K562 (cell line): ENCODE measurements around the gene MLC1. TPM values are rescaled to one million over a fixed set of nuclear protein-coding genes. Genes with fewer than 3 reads are reported as not detected.

Experiments used
- ATAC-seq: fragments of 200-7000 bp; cut with Tn5 transposase; 3 replicates; pipeline ENCODE4 v1.9.1; 2020; ENCODE audit warnings: moderate library complexity
- BruUV-seq: library from RNA; stranded (reverse); fragments of 400-500 nt; replicated peaks from 2 replicates; lab custom pipeline; 2021; lab: Mats Ljungman, UMichigan
- CTCF ChIA-PET: fragments of 300-600 bp; formaldehyde crosslinking; extraction: SDS; loops from one replicate; lab custom pipeline; 2021; ENCODE audit warnings: low intra/inter-chr PET ratio; lab: Yijun Ruan, JAX
- POLR2A ChIA-PET: fragments of 300-600, 350-650 bp; sonication (Branson Sonifier 250); formaldehyde crosslinking; extraction: SDS; loops from one replicate; lab custom pipeline; 2021; ENCODE audit warnings: antibody characterized with exemption, inconsistent platforms; lab: Yijun Ruan, JAX
- DNase-seq, 4 experiments: peaks; one replicate each; pipeline versions ENCODE4 v3.0.0 to v3.0.0-alpha.2; 2011 to 2018; ENCODE audit warnings: low spot score in 3 of 4, mixed read lengths in 3 of 4; ENCODE audit errors: extremely low read depth in 1 of 4
- FAIRE-seq: peaks from 2 replicates; lab custom pipeline; 2011; peaks lifted over from hg19 to GRCh38; lab: Jason Lieb, UNC
- H2AFZ ChIP-seq: 2 replicates; pipeline ENCODE4 v1.6.0; 2011; ENCODE audit warnings: low read depth, low read length, control low read depth, inconsistent platforms
- H3K27ac ChIP-seq: fragments of 200-600 bp; 3 replicates; pipeline ENCODE4 v1.8.0; 2011; ENCODE audit warnings: low read depth, mild to moderate bottlenecking, control low read depth, inconsistent platforms, low read length, moderate library complexity, mixed read lengths; ENCODE audit errors: extremely low read depth
- H3K27me3 ChIP-seq, 2 experiments: fragments of 300-600 bp in 1 of 2; 2 replicates in 1 of 2; 3 replicates in 1 of 2; pipeline versions ENCODE4 v1.6.0 to v1.8.0; 2011; ENCODE audit warnings: inconsistent platforms in 2 of 2, low read length in 2 of 2, mild to moderate bottlenecking in 1 of 2, mixed read lengths in 1 of 2, moderate library complexity in 1 of 2; ENCODE audit not compliant: control insufficient read depth in 2 of 2, insufficient read depth in 2 of 2
- H3K36me3 ChIP-seq: fragments of 300-600 bp; 3 replicates; pipeline ENCODE4 v1.8.0; 2011; ENCODE audit warnings: mild to moderate bottlenecking, low read length, inconsistent platforms; ENCODE audit not compliant: control insufficient read depth, insufficient read depth
- H3K4me1 ChIP-seq, 2 experiments: fragments of 200-600 bp in 1 of 2; replicated peaks in 1 of 2; 2 replicates in 1 of 2; 3 replicates in 1 of 2; pipeline versions ENCODE4 v1.5.1 to v1.8.0; 2011; ENCODE audit warnings: inconsistent platforms in 2 of 2, low read length in 2 of 2, mild to moderate bottlenecking in 1 of 2, mixed read lengths in 1 of 2, moderate library complexity in 1 of 2; ENCODE audit not compliant: control insufficient read depth in 2 of 2, insufficient read depth in 2 of 2
- H3K4me2 ChIP-seq: 2 replicates; pipeline ENCODE4 v1.6.1; 2011; ENCODE audit warnings: low read length, control low read depth, inconsistent platforms, mixed read lengths; ENCODE audit not compliant: insufficient read depth
- H3K4me3 ChIP-seq: fragments of 200-600 bp; sonication (generic), shearing (Covaris generic); 2 replicates; pipeline ENCODE4 v1.5.1; 2016; ENCODE audit warnings: control low read depth, inconsistent platforms
- H3K79me2 ChIP-seq: fragments of 200-600 bp; 3 replicates; pipeline ENCODE4 v1.8.0; 2011; ENCODE audit warnings: low read length, inconsistent platforms; ENCODE audit not compliant: control insufficient read depth, insufficient read depth
- H3K9ac ChIP-seq, 2 experiments: 2 replicates each; pipeline versions ENCODE4 v1.6.0 to v1.6.1; 2011; ENCODE audit warnings: low read depth in 2 of 2, low read length in 2 of 2, control low read depth in 1 of 2, inconsistent platforms in 1 of 2, mild to moderate bottlenecking in 1 of 2, mixed read lengths in 1 of 2; ENCODE audit not compliant: insufficient read depth in 1 of 2
- H3K9me1 ChIP-seq: one replicate; pipeline ENCODE4 v1.6.0; 2011; ENCODE audit warnings: inconsistent platforms, mild to moderate bottlenecking, low read length, moderate library complexity; ENCODE audit not compliant: control insufficient read depth, insufficient read depth
- H3K9me3 ChIP-seq: replicated peaks from 2 replicates; pipeline ENCODE4 v1.5.1; 2011; ENCODE audit warnings: low read depth, low read length, inconsistent platforms; ENCODE audit not compliant: control insufficient read depth, insufficient read depth
- H4K20me1 ChIP-seq: replicated peaks from 2 replicates; pipeline ENCODE4 v1.6.1; 2011; ENCODE audit warnings: low read length, inconsistent platforms, mixed read lengths; ENCODE audit not compliant: control insufficient read depth, insufficient read depth
- CBX5 ChIP-seq: IDR thresholded peaks from 2 replicates; pipeline ENCODE4 v1.6.1; 2014; ENCODE audit warnings: low read depth, borderline replicate concordance
- CHD4 ChIP-seq: fragments of 200-600 bp; sonication (generic); IDR thresholded peaks from 3 replicates; pipeline ENCODE4 v1.6.1; 2012; ENCODE audit warnings: low read depth, mild to moderate bottlenecking, mixed read lengths, low read length, inconsistent platforms; ENCODE audit not compliant: insufficient read depth, insufficient replicate concordance, poor library complexity, severe bottlenecking
- ESRRB ChIP-seq: fragments of 250-450 bp; sonication (Bioruptor Pico); IDR thresholded peaks from 2 replicates; pipeline ENCODE4 v1.5.0; 2020; ENCODE audit warnings: mild to moderate bottlenecking, moderate library complexity, borderline replicate concordance
- MAZ ChIP-seq, 2 experiments: fragments of 450-650 bp in 1 of 2; sonication (generic) in 1 of 2; formaldehyde crosslinking; IDR thresholded peaks in 1 of 2; conservative IDR thresholded peaks in 1 of 2; 2 replicates each; pipeline versions ENCODE4 v1.4.0 to v1.5.0; 2020; ENCODE audit warnings: mild to moderate bottlenecking in 1 of 2, missing genetic modification reagents in 1 of 2
- MCM2 ChIP-seq: fragments of 450-650 bp; IDR thresholded peaks from 2 replicates; pipeline ENCODE4 v1.6.1; 2017; ENCODE audit warnings: low read depth, mild to moderate bottlenecking
- U2AF1 ChIP-seq: fragments of 200-400 bp; formaldehyde crosslinking; optimal IDR thresholded peaks from 2 replicates; pipeline ENCODE3; 2017; ENCODE audit warnings: mild to moderate bottlenecking, low read depth, low read length, moderate library complexity
- ZBTB17 ChIP-seq: fragments of 450-650 bp; formaldehyde crosslinking; IDR thresholded peaks from 2 replicates; pipeline ENCODE4 v1.4.0; 2020; ENCODE audit warnings: mild to moderate bottlenecking
- ZNF184 ChIP-seq: sonication (generic); formaldehyde crosslinking; IDR thresholded peaks from 2 replicates; pipeline ENCODE4 v1.5.0; 2020; ENCODE audit warnings: missing genetic modification reagents
- ZNF224 ChIP-seq: sonication (generic); formaldehyde crosslinking; IDR thresholded peaks from 2 replicates; pipeline ENCODE4 v1.8.0; 2022; ENCODE audit warnings: mild to moderate bottlenecking, missing genetic modification reagents
- ZNF584 ChIP-seq: fragments of 200-800 bp; sonication (Bioruptor generic); IDR thresholded peaks from 2 replicates; pipeline ENCODE4 v1.6.1; 2016; ENCODE audit warnings: low read depth, mild to moderate bottlenecking, missing genetic modification characterization, missing compliant biosample characterization
- ZNF766 ChIP-seq: fragments of 200-800 bp; sonication (Bioruptor generic); conservative IDR thresholded peaks from 2 replicates; pipeline ENCODE4 v1.6.1; 2016; ENCODE audit warnings: missing genetic modification characterization, missing compliant biosample characterization
- WGBS: fragments of 100-300 bp; shearing (Covaris generic); methylation state at CpG from one replicate; pipeline ENCODE4 v1.1.6; 2016; ENCODE audit warnings: low coverage, mixed read lengths; ENCODE audit not compliant: insufficient coverage; ENCODE audit errors: missing lambda C conversion rate; 5-methylcytosine and 5-hydroxymethylcytosine counted together
- in situ Hi-C: fragments of 300-500 bp; cut with MboI; formaldehyde crosslinking; loops from 4 replicates; pipeline ENCODE4 v1.15.0; 2018; ENCODE audit warnings: inconsistent platforms, mixed read lengths
- intact Hi-C: fragments of 100-400 bp; cut with micrococcal nuclease; formaldehyde crosslinking; loops from 2 replicates; pipeline ENCODE4 v1.14.2; 2022
- polyA plus RNA-seq, 8 experiments: library from polyadenylated mRNA; depleted of rRNA in 4 of 8; stranded (reverse) in 5 of 8; unstranded in 3 of 8; fragments of >200 nt; fragmentation: Nextera tagmentation in 2 of 8; fragmentation: Illumina TruSeq in 1 of 8; extraction: Ambion mirVana in 2 of 8; extraction: Trizol in 1 of 8; gene quantifications; 2 replicates each; pipeline versions ENCODE4 v1.2.1 to v1.2.3, GENCODE V29; 2011 to 2014; ENCODE audit warnings: inconsistent platforms in 1 of 8, missing spikeins in 1 of 8
- total RNA-seq, 7 experiments: library from RNA; depleted of rRNA in 6 of 7; stranded (reverse); fragments of >200 nt in 6 of 7; fragmentation: Illumina TruSeq in 2 of 7; extraction: Trizol in 2 of 7; gene quantifications; 2 replicates each; pipeline versions ENCODE4 v1.2.1 to v1.2.3, GENCODE V29; 2011 to 2021; ENCODE audit warnings: low replicate concordance in 1 of 7
- TF ChIP-seq, protein P1 (sequence below): fragments of 200-800 bp; sonication (Bioruptor generic); IDR thresholded peaks from 2 replicates; pipeline ENCODE4 v1.6.1; 2016; ENCODE audit warnings: missing genetic modification characterization, missing compliant biosample characterization
- TF ChIP-seq, protein P2 (sequence below): fragments of 200-800 bp; sonication (Bioruptor generic); IDR thresholded peaks from 2 replicates; pipeline ENCODE4 v1.6.1; 2017; ENCODE audit warnings: missing genetic modification characterization, missing compliant biosample characterization

Gene MLC1
- total and polyA plus RNA-seq, 9 of the 15 experiments (the other 6 are each of a cell fraction or from before 2014, with no cell fraction given): 0.06 to 0.98 (median 0.39) TPM

GRCh38 chr22:50081426-50082196 lies 3.6 kb downstream of the MLC1 start:
- in situ Hi-C loops (no loop called here), intact Hi-C loops (no loop called here)
- ATAC-seq (no peak), FAIRE-seq (no peak), DNase-seq (no peak)
- Histone ChIP-seq H3K36me3 (no peaks in the 10 kb centered on the region), H3K79me2 (no peaks in the 10 kb centered on the region), H3K27ac (no peak overlapping the region), H4K20me1 (no peaks in the 10 kb centered on the region), H3K27me3 (no peaks in the 10 kb centered on the region), H3K4me3 (no peak overlapping the region), H3K9ac (no peak overlapping the region), H3K4me2 (no peak overlapping the region), H3K9me3 (no peaks in the 10 kb centered on the region), H3K4me1 (peaks cover 10 to 32% of the 10 kb centered on the region in 2 experiments; a peak in 4 of 5 replicates), H3K9me1 (no peaks in the 10 kb centered on the region), H2AFZ (no peak overlapping the region)
- 57% methylated on average over 11 of the region's 27 CpGs for WGBS
- CTCF ChIA-PET: no interaction called here
- no TSS peak for BruUV-seq
- POLR2A ChIA-PET: interaction anchor here (0.6 to 1.0 kb wide), 3 partner anchors 9 to 226 kb away, joined by 3 to 5 read pairs (median 3); no protein-coding TSS in a partner anchor
- TF ChIP-seq ZBTB17 (no peak), MCM2 (no peak), U2AF1 (no peak), ZNF584 (no peak), CHD4 (no peak), ZNF766 (CRISPR knock-in tag) (no peak), ZNF184 (CRISPR knock-in tag) (no peak), ZNF224 (CRISPR knock-in tag) (no peak), MAZ (CRISPR knock-in tag; conservative IDR thresholded peaks at IDR 0.05 in 1 of 2, IDR thresholded peaks at IDR 0.05 in 1 of 2) (no peak), ESRRB (no peak), CBX5 (no peak)
- TF ChIP-seq, protein P1, sequence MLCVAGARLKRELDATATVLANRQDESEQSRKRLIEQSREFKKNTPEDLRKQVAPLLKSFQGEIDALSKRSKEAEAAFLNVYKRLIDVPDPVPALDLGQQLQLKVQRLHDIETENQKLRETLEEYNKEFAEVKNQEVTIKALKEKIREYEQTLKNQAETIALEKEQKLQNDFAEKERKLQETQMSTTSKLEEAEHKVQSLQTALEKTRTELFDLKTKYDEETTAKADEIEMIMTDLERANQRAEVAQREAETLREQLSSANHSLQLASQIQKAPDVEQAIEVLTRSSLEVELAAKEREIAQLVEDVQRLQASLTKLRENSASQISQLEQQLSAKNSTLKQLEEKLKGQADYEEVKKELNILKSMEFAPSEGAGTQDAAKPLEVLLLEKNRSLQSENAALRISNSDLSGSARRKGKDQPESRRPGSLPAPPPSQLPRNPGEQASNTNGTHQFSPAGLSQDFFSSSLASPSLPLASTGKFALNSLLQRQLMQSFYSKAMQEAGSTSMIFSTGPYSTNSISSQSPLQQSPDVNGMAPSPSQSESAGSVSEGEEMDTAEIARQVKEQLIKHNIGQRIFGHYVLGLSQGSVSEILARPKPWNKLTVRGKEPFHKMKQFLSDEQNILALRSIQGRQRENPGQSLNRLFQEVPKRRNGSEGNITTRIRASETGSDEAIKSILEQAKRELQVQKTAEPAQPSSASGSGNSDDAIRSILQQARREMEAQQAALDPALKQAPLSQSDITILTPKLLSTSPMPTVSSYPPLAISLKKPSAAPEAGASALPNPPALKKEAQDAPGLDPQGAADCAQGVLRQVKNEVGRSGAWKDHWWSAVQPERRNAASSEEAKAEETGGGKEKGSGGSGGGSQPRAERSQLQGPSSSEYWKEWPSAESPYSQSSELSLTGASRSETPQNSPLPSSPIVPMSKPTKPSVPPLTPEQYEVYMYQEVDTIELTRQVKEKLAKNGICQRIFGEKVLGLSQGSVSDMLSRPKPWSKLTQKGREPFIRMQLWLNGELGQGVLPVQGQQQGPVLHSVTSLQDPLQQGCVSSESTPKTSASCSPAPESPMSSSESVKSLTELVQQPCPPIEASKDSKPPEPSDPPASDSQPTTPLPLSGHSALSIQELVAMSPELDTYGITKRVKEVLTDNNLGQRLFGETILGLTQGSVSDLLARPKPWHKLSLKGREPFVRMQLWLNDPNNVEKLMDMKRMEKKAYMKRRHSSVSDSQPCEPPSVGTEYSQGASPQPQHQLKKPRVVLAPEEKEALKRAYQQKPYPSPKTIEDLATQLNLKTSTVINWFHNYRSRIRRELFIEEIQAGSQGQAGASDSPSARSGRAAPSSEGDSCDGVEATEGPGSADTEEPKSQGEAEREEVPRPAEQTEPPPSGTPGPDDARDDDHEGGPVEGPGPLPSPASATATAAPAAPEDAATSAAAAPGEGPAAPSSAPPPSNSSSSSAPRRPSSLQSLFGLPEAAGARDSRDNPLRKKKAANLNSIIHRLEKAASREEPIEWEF (CRISPR knock-in tag): no peak
- TF ChIP-seq, protein P2, sequence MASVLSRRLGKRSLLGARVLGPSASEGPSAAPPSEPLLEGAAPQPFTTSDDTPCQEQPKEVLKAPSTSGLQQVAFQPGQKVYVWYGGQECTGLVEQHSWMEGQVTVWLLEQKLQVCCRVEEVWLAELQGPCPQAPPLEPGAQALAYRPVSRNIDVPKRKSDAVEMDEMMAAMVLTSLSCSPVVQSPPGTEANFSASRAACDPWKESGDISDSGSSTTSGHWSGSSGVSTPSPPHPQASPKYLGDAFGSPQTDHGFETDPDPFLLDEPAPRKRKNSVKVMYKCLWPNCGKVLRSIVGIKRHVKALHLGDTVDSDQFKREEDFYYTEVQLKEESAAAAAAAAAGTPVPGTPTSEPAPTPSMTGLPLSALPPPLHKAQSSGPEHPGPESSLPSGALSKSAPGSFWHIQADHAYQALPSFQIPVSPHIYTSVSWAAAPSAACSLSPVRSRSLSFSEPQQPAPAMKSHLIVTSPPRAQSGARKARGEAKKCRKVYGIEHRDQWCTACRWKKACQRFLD: no peak
